Glomerular endothelial cell (primary cell): Measurements from ENCODE around the gene SLC38A3. TPM values are rescaled to one million over a fixed set of nuclear protein-coding genes. Genes with fewer than 3 reads are reported as not detected.
A peak's percentile ranks its signal among the peaks of the same experiment; 100 is the strongest.
"Not testable (repeated sequence)": the region's sequence is repeated elsewhere in the genome, so short reads cannot be mapped to it uniquely, and the experiment has no call there.

Source experiments
- DNase-seq: peaks from one replicate; pipeline ENCODE4 v3.0.0-alpha.2; 2011; ENCODE audit warnings: low read depth, low spot score; ENCODE audit errors: extremely low read depth
- total RNA-seq: library from RNA; depleted of rRNA; stranded (reverse); fragments of >200 nt; gene quantifications from 2 replicates; pipeline ENCODE4 v1.2.3, GENCODE V29; 2015

The SLC38A3 gene
- total RNA-seq, 1 donor from 2014 or later, result not detected

DNA sequence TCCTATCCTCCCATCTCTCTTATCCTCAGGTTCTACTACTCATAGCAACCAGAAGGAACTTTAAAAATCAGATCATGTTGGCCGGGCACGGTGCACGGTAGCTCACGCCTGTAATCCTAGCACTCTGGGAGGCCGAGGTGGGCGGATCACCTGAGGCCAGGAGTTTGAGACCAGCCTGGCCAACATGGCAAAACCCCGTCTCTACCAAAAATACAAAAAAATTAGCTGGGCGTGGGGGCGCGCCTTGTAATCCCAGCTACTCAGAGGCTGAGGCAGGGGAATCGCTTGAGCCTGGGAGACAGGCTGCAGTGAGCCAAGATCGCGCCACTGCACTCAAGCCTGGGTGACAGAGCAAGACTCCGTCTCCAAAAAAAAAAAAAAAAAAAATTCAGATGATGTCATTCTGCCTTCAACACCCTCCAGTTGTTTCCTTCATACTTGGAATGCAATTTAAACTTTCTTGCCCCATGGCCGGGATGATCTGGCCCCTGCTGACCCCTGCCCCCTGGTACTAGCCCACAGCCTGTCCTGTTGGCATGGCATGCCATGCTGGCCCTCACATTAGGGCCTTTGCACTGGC lies 23.2 kb downstream of the SLC38A3 start:
- not testable (repeated sequence) for DNase-seq

- DNase-seq, result no peak
Observed at GRCh38 chr3:50229490-50229889, 24.4 kb downstream of the SLC38A3 start.

- no peak for DNase-seq
Observed at GRCh38 chr3:50230104-50230793, 25.2 kb downstream of the SLC38A3 start.

DNA sequence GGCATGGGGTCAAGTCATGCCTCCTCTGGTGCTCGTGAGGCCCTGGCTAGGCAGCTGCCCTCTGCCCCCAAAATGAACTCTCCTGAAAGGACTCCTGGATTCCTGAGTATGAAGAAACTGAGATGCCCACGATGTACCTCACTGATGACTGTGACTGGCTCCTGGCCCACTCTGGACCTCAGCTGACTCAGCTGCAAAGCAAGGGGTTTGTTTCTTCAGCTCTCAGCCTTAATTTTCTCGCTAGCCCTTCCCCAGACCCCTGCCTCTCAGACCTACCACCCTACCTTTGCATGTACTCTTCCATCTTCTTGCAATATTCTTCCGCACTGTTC lies 25.7 kb downstream of the SLC38A3 start:
- no peak for DNase-seq

- no peak for DNase-seq
Observed at GRCh38 chr3:50231581-50231980, 26.5 kb downstream of the SLC38A3 start.

DNA sequence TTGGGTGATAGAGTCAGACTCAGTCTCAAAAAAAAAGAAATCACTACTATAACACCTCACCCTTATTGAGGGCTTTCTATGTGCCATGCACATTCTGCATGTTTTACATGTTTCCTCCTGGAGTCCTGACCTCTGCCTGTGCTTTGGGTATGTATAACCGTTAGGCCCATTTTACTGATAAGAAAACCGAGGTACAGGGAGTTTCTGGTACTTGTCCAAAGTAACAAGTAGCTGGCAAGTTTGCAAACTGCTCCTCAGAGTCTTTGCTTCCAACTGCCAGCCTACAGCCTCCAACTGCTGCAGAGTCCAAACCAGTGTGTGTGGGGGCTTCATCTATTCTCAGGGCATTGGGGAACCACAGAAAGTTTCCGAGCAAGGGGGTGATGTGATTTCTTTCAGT lies 27.2 kb downstream of the SLC38A3 start:
- DNase-seq, result no peak

GRCh38 chr3:50233176-50233575 lies 28.1 kb downstream of the SLC38A3 start:
- DNase-seq, result no peak

GRCh38 chr3:50235716-50236483 lies 30.8 kb downstream of the SLC38A3 start, which contains the start of gene GNAI2:
Gene GNAI2, plus strand, starts transcription at chr3:50236204. Its CDS starts 132 bp downstream, at chr3:50236336.
- DNase-seq, result no peak

DNA sequence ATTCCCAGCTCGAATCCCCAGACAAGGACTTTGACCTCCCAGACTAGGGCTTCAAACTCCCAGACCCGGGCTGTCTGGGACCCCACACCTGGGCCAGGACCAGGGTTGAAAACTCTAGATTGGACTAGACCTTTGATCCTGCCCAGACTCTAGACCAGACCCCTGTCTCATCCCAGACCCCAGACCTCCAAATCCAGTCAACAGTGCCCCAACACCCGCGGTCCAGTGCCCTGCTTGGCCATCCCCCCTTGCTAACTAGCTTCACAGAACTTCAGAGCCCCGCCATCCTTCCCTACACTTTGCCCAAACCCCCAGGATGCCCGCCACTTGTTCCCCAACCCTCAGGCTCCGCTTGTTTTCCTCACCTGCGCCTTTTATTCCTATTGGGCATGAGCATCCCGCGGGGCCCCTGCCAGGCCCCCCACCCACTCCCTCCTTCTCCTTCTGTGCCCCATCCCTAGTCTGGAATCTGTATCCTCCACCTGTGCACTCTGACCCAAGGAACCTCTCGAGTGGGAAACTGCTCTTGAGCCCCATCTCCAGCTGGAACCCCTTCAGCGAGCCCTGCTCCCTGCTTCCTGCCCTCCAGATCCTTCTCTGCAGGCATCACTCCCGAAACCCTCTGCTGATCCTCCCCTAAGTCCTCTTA lies 31.5 kb downstream of the SLC38A3 start:
- DNase-seq, result no peak

GRCh38 chr3:50237133-50237651 lies 32.1 kb downstream of the SLC38A3 start:
- no peak for DNase-seq

- DNase-seq, result no peak
Observed at GRCh38 chr3:50237754-50238548, 32.9 kb downstream of the SLC38A3 start.

DNA sequence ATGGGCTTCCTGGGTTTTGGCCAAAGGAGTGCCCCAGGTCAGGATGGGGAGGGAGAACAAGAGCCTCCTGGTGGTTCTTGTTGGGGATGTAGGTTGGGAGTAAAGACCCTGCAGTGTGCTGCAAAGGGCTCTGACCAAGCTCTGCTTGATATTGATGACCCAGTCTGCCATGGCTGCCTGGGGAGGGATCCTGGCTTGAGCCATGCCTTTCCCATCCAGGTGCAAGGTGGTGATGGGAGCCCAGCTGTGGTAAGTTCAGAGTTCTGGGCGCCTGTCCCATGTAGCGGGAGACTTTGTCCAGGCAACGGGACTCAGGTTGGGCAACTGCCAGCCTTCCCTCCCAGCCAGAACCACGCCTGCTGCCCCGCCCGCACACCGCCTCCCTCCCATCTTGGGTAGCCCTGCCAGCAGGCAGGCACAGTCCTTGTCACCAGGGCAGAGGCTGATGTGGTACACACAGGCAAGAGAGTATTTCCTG lies 33.5 kb downstream of the SLC38A3 start:
- no peak for DNase-seq

DNA sequence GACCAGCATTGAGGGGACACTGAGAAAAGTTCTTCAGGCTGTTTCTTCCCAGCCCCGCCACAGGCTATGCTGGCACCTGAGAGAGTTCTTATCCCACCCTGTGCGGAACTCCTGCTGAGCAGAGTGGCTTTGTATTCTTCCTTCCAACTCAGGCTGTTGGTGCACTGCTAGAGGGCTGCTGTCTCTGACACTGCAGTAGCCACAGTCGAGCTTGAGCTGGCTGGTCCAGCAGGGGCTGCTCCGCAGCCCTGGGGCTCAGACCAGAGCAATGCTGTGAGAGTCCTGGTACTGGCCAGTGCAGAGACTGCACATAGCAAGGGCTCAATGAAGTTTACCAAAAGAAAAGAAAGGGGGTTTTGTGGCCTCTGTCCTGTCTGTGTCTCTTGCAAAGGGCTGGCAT lies 34.6 kb downstream of the SLC38A3 start:
- DNase-seq, result no peak

DNA sequence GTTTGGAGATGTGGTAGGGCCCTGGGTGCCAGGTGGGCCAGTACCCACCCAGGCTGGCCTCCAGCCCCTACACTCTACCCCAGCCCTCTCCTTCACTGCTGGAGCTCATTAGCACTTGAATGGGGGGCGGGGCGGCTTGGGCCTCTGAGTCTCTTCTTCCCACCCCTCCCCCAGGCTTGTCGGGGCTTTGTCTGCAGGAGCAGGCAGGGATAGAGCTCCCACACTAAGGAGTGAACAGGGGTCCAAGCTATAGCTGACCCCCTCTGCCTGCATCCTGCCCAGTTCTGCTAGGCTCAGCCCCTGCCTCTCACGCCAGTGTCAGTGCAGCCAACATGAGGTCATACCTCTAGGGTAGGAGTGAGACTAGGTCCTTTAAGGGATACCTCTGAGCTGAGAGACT lies 36.1 kb downstream of the SLC38A3 start:
- no peak for DNase-seq

GRCh38 chr3:50241713-50242380 lies 36.8 kb downstream of the SLC38A3 start:
- no peak for DNase-seq

GRCh38 chr3:50242381-50242770 lies 37.3 kb downstream of the SLC38A3 start:
- DNase-seq, result no peak

DNA sequence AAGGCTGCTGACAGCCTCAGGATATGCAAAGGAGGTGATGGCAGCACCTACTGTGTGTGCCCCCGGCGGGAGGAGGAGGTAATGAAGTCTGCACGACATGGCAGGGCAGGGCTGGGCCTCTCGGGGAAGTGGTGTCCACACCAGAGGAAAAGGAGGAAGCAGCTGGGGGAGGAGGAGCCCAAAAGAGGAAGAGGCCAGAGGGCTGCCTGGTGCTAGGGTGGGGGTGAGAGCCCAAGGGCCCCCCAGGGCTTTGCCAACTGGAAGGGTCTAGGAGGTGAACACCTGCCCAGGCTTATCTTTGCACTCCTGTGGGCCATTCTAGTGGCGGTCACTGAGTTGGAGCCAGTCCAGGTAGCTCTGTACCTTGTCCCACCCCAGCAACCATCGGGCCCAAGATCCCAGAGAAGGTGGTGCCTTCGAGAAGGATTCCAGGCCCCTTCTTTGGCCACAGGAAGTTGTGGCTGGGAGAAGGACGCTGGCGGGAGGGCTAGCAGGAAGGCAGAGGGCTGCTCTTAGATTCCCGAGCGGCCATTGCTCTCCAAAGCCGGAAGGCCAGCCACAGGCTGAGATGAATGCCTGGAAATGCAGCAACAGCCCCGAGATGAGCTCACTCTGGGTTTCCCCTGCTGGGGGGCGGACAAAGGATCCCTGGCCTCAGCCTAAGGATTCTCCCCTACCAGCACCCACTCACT lies 37.9 kb downstream of the SLC38A3 start:
- DNase-seq, result peak; percentile 79

GRCh38 chr3:50243543-50243895 lies 38.4 kb downstream of the SLC38A3 start:
- DNase-seq, result no peak

DNA sequence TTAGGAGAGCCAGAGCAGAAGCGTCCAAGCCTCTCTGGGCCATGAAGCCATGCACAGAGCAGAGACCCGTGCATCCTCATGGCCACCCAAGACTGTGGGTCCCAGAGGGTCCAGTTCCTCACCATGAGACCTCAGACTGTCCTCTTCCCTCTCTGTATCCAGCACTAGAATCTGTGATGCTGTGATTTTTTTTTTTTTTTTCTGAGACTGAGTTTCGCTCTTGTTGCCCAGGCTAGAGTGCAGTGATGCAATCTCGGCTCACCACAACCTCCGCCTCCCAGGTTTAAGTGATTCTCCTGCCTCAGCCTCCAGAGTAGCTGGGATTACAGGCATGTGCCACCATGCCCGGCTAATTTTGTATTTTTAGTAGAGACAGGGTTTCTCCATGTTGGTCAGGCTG lies 39.7 kb downstream of the SLC38A3 start:
- not testable (repeated sequence) for DNase-seq
